HepG2 (cell line): ENCODE results near the gene ANKRD55. TPM values are rescaled to one million over a fixed set of nuclear protein-coding genes. Genes with fewer than 3 reads are reported as not detected.

Experiments
- CEBPG ChIP-seq: IDR thresholded peaks from 2 replicates; pipeline ENCODE4 v1.6.1; 2016
- DNMT3B ChIP-seq: conservative IDR thresholded peaks from 2 replicates; pipeline ENCODE4 v1.6.1; 2016; ENCODE audit warnings: missing biosample characterization, control low read depth
- FOXC1 ChIP-seq: sonication (generic); formaldehyde crosslinking; IDR thresholded peaks from 2 replicates; pipeline ENCODE4 v1.8.0; 2022; ENCODE audit warnings: mild to moderate bottlenecking, missing genetic modification reagents, borderline replicate concordance
- FOXK2 ChIP-seq: fragments of 450-650 bp; IDR thresholded peaks from 2 replicates; pipeline ENCODE4 v1.6.1; 2016
- HNRNPUL1 ChIP-seq: fragments of 200-400 bp; formaldehyde crosslinking; IDR thresholded peaks from 2 replicates; pipeline ENCODE4 v1.6.1; 2017; ENCODE audit warnings: low read depth, mild to moderate bottlenecking, low read length, moderate library complexity
- KDM5B ChIP-seq: sonication (generic); formaldehyde crosslinking; IDR thresholded peaks from 2 replicates; pipeline ENCODE4 v1.4.0; 2020; ENCODE audit warnings: missing genetic modification reagents, mild to moderate bottlenecking, borderline replicate concordance
- KMT2B ChIP-seq: IDR thresholded peaks from 2 replicates; pipeline ENCODE4 v1.6.1; 2016; ENCODE audit warnings: missing genetic modification reagents, missing compliant biosample characterization
- MAFK ChIP-seq, 2 experiments: IDR thresholded peaks in 1 of 2; conservative IDR thresholded peaks in 1 of 2; 2 replicates each; pipeline ENCODE4 v1.6.1; 2011; ENCODE audit warnings: improper control_type of control experiment in 2 of 2, low read length in 2 of 2
- MXD4 ChIP-seq: IDR thresholded peaks from 2 replicates; pipeline ENCODE4 v1.6.1; 2016; ENCODE audit warnings: mild to moderate bottlenecking, missing biosample characterization, missing genetic modification reagents
- RXRA ChIP-seq: sonication (generic); formaldehyde crosslinking; IDR thresholded peaks from 2 replicates; pipeline ENCODE4 v1.5.1; 2020; ENCODE audit warnings: missing genetic modification reagents
- TCF7L2 ChIP-seq: IDR thresholded peaks from 2 replicates; pipeline ENCODE4 v1.6.1; 2011; ENCODE audit warnings: mild to moderate bottlenecking, low read depth, low read length, moderate library complexity
- ZBTB25 ChIP-seq: IDR thresholded peaks from 2 replicates; pipeline ENCODE4 v1.6.1; 2018; ENCODE audit warnings: missing genetic modification reagents
- ZFYVE20 ChIP-seq: sonication (generic); formaldehyde crosslinking; IDR thresholded peaks from 2 replicates; pipeline ENCODE4 v1.8.0; 2023; ENCODE audit warnings: low read depth, mild to moderate bottlenecking, moderate library complexity, missing genetic modification reagents, borderline replicate concordance
- ZIK1 ChIP-seq: sonication (generic); formaldehyde crosslinking; IDR thresholded peaks from 2 replicates; pipeline ENCODE4 v1.5.0; 2020; ENCODE audit warnings: mild to moderate bottlenecking, low read depth, missing genetic modification reagents, borderline replicate concordance
- ZNF34 ChIP-seq: sonication (generic); formaldehyde crosslinking; IDR thresholded peaks from 2 replicates; pipeline ENCODE4 v1.4.0; 2020; ENCODE audit warnings: mild to moderate bottlenecking, missing genetic modification reagents, borderline replicate concordance
- ZNF772 ChIP-seq: sonication (generic); formaldehyde crosslinking; IDR thresholded peaks from 2 replicates; pipeline ENCODE4 v1.5.0; 2020; ENCODE audit warnings: mild to moderate bottlenecking, missing genetic modification reagents
- ZNF891 ChIP-seq: sonication (generic); formaldehyde crosslinking; IDR thresholded peaks from 2 replicates; pipeline ENCODE4 v1.5.0; 2020; ENCODE audit warnings: mild to moderate bottlenecking, missing genetic modification reagents
- polyA plus RNA-seq, 8 experiments: library from polyadenylated mRNA; depleted of rRNA in 3 of 8; stranded (reverse) in 7 of 8; unstranded in 1 of 8; fragments of >200 nt; fragmentation: Illumina TruSeq in 4 of 8; extraction: Trizol in 4 of 8; gene quantifications; 2 replicates each; pipeline versions ENCODE4 v1.2.1 to v1.2.3, GENCODE V29; 2011 to 2016; ENCODE audit warnings: low read depth in 4 of 8, missing spikeins in 1 of 8, mixed read lengths in 1 of 8; ENCODE audit not compliant: insufficient read depth in 1 of 8
- total RNA-seq, 5 experiments: library from RNA; depleted of rRNA; stranded (reverse); fragments of >200 nt; fragmentation: Illumina TruSeq; extraction: Trizol; gene quantifications; 2 replicates each; pipeline ENCODE4 v1.2.3, GENCODE V29; 2016; ENCODE audit warnings: low read depth in 1 of 5
- TF ChIP-seq, protein P1 (sequence below): sonication (generic); formaldehyde crosslinking; IDR thresholded peaks from 2 replicates; pipeline ENCODE4 v1.4.0; 2020; ENCODE audit warnings: mild to moderate bottlenecking, missing genetic modification reagents
- TF ChIP-seq, protein P2 (sequence below): IDR thresholded peaks from 2 replicates; pipeline ENCODE4 v1.6.1; 2016; ENCODE audit warnings: mild to moderate bottlenecking
- TF ChIP-seq, protein P3 (sequence below): sonication (generic); formaldehyde crosslinking; IDR thresholded peaks from 2 replicates; pipeline ENCODE4 v1.4.0; 2020; ENCODE audit warnings: missing genetic modification reagents

Gene ANKRD55
- total and polyA plus RNA-seq, 2 of the 13 experiments (the other 11 are each of a cell fraction or from before 2014, with no cell fraction given), result 0.11 to 0.28 TPM

GRCh38 chr5:56211298-56211865 lies 21.7 kb downstream of the ANKRD55 start (continued):
- TF ChIP-seq, protein P1, sequence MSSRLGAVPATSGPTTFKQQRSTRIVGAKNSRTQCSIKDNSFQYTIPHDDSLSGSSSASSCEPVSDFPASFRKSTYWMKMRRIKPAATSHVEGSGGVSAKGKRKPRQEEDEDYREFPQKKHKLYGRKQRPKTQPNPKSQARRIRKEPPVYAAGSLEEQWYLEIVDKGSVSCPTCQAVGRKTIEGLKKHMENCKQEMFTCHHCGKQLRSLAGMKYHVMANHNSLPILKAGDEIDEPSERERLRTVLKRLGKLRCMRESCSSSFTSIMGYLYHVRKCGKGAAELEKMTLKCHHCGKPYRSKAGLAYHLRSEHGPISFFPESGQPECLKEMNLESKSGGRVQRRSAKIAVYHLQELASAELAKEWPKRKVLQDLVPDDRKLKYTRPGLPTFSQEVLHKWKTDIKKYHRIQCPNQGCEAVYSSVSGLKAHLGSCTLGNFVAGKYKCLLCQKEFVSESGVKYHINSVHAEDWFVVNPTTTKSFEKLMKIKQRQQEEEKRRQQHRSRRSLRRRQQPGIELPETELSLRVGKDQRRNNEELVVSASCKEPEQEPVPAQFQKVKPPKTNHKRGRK (CRISPR knock-in tag), result no peak
- TF ChIP-seq ZNF891 (CRISPR knock-in tag), result no peak
- TF ChIP-seq, protein P2, sequence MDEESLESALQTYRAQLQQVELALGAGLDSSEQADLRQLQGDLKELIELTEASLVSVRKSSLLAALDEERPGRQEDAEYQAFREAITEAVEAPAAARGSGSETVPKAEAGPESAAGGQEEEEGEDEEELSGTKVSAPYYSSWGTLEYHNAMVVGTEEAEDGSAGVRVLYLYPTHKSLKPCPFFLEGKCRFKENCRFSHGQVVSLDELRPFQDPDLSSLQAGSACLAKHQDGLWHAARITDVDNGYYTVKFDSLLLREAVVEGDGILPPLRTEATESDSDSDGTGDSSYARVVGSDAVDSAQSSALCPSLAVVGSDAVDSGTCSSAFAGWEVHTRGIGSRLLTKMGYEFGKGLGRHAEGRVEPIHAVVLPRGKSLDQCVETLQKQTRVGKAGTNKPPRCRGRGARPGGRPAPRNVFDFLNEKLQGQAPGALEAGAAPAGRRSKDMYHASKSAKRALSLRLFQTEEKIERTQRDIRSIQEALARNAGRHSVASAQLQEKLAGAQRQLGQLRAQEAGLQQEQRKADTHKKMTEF (CRISPR knock-in tag), result peak; percentile 84
- 0 out of 2 replicates have a peak, but pooled peaks have one; percentile 29 for TF ChIP-seq KDM5B (CRISPR knock-in tag)
- peak; percentile 36; the same call in 1 of the 2 replicates for TF ChIP-seq KMT2B
- TF ChIP-seq FOXK2, result peak; percentile 69; the same call in 1 of the 2 replicates
- peak; percentile 56; the same call in 1 of the 2 replicates for TF ChIP-seq ZBTB25
- peak; percentile 77; the same call in 1 of the 2 replicates for TF ChIP-seq DNMT3B (CRISPR knock-in tag)
- 0 out of 2 replicates have a peak, but pooled peaks have one; percentile 27 for TF ChIP-seq FOXC1 (CRISPR knock-in tag)
- TF ChIP-seq MAFK (conservative IDR thresholded peaks at IDR 0.05 in 1 of 2, IDR thresholded peaks at IDR 0.05 in 1 of 2; ENCODE audit: low read length in 2 of 2), result peak in 1 of 2 experiments; percentile 10; a peak in 1 of 4 replicates
- TF ChIP-seq CEBPG (CRISPR knock-in tag), result peak; percentile 99
- TF ChIP-seq ZIK1 (CRISPR knock-in tag), result no peak
- TF ChIP-seq ZNF772 (CRISPR knock-in tag), result peak; percentile 81; the same call in 1 of the 2 replicates
- TF ChIP-seq MXD4 (CRISPR knock-in tag), result 0 out of 2 replicates have a peak, but pooled peaks have one; percentile 21
- TF ChIP-seq ZFYVE20, result no peak
- TF ChIP-seq HNRNPUL1, result no peak
- TF ChIP-seq RXRA (CRISPR knock-in tag), result peak; percentile 99
- TF ChIP-seq TCF7L2, result 0 out of 2 replicates have a peak, but pooled peaks have one; percentile 30
- TF ChIP-seq, protein P3, sequence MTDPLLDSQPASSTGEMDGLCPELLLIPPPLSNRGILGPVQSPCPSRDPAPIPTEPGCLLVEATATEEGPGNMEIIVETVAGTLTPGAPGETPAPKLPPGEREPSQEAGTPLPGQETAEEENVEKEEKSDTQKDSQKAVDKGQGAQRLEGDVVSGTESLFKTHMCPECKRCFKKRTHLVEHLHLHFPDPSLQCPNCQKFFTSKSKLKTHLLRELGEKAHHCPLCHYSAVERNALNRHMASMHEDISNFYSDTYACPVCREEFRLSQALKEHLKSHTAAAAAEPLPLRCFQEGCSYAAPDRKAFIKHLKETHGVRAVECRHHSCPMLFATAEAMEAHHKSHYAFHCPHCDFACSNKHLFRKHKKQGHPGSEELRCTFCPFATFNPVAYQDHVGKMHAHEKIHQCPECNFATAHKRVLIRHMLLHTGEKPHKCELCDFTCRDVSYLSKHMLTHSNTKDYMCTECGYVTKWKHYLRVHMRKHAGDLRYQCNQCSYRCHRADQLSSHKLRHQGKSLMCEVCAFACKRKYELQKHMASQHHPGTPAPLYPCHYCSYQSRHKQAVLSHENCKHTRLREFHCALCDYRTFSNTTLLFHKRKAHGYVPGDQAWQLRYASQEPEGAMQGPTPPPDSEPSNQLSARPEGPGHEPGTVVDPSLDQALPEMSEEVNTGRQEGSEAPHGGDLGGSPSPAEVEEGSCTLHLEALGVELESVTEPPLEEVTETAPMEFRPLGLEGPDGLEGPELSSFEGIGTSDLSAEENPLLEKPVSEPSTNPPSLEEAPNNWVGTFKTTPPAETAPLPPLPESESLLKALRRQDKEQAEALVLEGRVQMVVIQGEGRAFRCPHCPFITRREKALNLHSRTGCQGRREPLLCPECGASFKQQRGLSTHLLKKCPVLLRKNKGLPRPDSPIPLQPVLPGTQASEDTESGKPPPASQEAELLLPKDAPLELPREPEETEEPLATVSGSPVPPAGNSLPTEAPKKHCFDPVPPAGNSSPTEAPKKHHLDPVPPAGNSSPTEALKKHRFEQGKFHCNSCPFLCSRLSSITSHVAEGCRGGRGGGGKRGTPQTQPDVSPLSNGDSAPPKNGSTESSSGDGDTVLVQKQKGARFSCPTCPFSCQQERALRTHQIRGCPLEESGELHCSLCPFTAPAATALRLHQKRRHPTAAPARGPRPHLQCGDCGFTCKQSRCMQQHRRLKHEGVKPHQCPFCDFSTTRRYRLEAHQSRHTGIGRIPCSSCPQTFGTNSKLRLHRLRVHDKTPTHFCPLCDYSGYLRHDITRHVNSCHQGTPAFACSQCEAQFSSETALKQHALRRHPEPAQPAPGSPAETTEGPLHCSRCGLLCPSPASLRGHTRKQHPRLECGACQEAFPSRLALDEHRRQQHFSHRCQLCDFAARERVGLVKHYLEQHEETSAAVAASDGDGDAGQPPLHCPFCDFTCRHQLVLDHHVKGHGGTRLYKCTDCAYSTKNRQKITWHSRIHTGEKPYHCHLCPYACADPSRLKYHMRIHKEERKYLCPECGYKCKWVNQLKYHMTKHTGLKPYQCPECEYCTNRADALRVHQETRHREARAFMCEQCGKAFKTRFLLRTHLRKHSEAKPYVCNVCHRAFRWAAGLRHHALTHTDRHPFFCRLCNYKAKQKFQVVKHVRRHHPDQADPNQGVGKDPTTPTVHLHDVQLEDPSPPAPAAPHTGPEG (CRISPR knock-in tag), result no peak
- 0 out of 2 replicates have a peak, but pooled peaks have one; percentile 44 for TF ChIP-seq ZNF34 (CRISPR knock-in tag)
